ENCODE data around the gene IMPDH2.

DNA sequence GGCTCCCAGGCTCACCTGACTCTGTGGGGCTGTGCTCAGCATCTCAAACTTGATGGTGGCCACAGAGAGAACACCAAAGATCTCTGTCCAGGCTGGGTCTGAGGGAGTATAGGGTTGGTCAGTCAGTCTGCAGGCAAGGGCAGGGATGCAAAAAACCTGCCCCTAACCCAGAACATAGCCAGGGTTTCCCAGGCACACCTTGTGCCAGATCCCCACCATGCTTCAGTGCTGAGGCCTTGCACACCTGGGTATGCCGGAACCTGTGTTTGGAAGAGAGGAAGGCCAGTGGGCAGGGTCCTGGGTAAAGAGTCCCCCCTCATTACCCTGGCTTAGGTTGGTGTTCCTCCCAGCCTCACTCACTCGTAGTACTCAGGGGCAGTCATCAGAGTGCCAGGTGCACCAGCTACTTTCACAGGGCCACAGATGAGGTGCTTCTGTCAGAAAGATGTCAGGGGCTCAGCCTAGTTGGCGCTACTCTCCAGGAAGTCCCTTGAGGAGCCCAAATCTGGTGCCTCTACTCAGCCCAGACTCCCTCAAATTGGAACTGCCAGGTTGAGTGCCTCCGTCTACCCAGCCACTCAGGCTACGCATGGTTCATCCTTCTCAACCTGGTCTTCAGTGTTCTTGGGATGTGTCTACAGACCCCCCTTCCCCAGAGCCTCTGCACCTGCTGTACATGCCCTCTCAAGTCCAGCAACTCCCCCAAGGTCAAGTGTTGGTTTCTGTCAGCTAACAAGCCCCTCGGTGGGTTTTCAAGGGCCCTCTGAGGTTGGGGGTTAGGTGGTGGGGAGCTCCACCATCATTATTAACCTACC is 12.6 kb downstream of the IMPDH2 start:
- no peak for TF ChIP-seq POLR2A (IDR thresholded peaks at IDR 0.05; ENCODE audit: low read length)
- TF ChIP-seq GATA1 (IDR thresholded peaks at IDR 0.05; ENCODE audit: low read depth, low read length) = no peak
